Activated T-helper 9 cell treated with anti-CD3 and anti-CD28 coated beads, Interleukin-2, amount 50 U/mL, for 16 hours (primary cell): ENCODE results near the gene ITFG1.

ENCODE experiments used
- DNase-seq: peaks from one replicate; pipeline ENCODE4 v3.0.0-alpha.2; 2020; ENCODE audit warnings: low read depth

Gene ITFG1

GRCh38 chr16:47460711-47461597, at the start of gene ITFG1, which contains the start of gene PHKB:
Gene ITFG1 (minus strand): TSS chr16:47461063. CDS start chr16:47461045, 18 bp downstream.
Gene PHKB (plus strand): TSS chr16:47461331. CDS start chr16:47461351, 20 bp downstream.
- peak; percentile 94 for DNase-seq

DNA sequence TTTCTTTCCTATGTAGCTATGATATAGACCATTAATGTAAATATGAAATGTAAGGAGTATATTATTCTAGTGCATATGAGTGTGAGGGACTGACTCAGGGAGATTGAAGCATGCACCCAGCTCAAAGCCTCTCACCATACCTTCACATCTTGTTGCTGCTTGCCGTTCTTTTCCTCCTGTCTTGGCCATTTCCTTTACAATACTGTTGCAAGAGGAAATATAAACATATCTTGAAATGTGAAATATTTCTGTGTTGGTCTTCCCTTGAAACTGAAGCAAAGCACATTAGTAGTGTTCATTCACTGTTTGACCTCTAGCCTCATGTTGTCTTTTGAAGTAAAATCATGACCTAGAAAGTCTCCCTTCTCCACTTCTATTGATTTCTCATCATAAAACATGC, 46.8 kb upstream of the ITFG1 start:
- DNase-seq = no peak

DNA sequence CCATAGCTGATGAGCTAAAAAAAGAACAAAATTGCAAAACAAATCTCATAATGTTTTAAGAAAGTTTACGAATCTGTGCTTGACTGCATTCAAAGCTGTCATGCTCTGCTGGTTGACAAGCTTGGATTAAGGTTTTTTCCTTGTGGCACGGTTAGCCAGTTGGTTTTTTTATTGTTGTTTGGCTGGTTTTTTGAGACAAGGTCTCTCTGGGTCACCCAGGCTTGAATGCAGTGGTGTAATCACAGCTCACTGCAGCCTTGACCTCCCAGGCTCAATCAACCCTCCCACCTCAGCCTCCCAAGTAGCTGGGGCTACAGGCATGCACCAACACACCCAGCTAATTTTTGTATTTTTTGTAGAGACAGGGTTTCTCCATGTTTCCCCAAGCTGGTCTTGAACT, 45.9 kb upstream of the ITFG1 start:
- no peak for DNase-seq

GRCh38 chr16:47504599-47504998, 43.7 kb upstream of the ITFG1 start:
- DNase-seq = no peak

DNA sequence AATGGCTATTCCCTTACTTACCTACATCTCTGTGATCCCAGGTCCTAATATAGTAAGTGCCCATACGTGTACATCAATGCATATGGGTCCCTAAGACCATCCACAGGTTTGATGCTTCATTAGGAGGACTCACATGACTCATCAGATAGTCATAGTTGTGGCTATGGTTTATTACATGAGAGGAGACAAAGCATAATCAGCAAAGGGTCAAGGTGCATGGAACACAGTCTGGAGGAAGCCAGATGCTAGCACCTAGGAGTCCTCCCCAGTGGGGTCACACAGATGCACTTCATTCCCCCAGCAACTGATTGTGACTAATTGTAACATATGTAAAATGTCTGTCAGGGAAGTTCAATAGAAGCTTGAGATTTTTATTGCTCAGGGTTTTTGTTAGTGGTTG, 43.1 kb upstream of the ITFG1 start:
- no peak for DNase-seq

DNA sequence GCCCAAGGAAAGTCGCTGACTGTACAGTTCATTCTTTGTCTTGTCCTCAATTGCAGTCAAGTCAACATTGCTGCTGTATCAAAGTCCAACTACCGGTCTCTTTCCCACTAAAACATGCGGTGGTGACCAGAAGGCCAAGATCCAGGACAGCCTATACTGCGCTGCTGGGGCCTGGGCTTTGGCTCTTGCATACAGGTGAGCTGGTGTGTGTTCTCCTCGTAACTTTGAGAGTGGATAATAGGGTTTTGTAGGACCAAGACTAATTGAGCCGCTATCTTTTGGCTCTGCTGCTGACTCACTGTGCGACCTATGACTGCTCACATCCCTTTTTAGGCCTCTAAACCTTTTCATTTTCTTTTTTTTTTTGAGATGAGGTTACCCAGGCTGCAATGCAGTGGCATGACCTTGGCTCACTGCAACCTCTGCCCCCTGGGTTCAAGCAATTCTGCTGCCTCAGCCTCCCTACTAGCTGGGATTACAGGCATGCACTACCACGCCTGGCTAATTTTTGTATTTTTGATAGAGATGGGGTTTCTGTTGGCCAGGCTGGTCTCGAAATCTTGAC, 38.9 kb upstream of the ITFG1 start:
- no peak for DNase-seq

- no peak for DNase-seq
These were observed 38.3 kb upstream of the ITFG1 start for GRCh38 chr16:47499080-47499699.

DNA sequence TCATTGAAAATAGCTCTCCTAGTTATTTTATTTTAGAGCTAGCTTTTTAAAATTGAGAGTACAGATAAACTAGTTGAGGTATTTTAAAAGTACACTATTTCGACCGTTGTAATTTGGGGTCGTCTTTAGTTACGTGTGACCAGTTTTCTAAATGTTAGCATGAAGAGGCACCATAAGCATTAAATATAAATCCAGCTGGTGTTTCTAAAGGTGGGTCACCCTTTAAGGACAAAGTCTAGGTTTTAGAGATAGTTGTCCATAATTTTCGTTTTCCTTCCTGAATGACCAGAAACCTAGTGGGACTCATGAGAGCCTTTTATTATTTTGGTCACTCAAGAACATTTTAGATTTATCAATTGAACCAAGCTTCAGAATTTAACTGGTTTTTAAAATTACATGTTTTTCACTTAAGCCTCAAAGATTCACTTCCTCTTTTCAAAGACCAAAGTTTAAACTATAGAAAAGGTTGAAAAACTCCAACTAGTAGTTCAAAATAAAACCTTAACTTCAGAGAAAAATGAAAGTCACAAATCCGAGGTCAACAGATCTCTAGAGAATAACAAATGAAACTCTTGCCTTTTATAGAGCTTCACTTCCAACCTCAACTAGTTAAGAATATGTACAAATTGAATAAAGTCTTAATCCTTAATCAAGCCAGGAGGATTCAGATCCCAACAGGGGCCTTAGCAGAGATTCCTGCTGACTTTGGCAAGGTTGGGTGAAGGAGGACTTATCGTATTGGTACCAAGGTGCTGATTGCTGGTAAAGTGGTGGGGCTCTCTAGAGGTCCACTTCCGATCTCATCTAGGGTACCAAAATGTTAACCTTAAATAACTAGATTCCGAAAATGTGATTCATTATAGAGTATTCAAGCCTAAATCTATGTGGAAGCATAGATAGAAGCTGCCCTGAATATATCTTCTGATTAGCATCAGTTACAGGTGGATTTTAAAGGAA, 32.8 kb upstream of the ITFG1 start:
- DNase-seq = no peak

DNA sequence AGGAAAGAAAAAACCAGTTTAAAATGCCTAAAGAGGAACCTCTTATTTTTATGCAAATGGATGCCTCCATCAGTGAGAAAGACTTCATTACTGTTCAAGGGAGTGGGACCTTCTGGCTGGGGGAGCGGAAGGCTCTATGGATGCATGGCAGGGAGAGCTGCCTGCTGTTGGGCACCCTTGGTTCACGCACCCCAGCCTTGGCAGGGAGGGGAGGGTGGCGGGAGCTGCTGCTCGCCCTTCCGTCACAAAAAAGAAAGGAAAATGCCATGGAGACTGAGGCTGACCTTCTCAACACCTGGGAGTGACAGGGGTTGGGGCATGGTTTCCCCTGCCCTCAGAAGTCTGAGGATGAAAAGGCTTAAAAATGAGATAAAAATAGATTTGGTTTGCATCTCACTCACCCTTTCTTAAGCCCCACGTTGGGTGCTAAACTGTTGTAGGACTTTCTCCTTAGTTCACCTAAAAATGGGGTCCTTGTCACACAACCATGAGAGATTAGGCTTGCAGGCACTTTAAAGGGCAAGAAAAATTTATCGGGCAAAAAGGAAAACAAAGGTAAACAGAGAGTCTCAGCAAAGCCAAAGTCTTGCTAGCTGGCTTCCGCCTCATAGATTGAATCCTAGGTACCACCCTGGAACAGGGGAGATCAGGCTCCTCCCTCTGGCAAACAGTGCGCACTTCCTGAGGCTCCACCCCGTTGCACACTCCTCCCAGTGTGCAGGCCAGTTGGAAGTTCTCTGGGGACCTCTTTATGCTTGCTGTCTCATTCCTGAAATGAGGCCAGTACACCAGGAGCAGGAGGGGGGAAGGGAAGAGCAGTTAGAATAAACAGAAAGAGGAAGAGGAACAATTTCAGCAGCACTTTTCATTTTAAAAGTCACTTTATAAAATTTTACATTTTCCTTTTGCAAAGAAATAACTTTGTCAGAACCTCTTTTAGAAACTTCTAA, 31.8 kb upstream of the ITFG1 start:
- DNase-seq = no peak

DNA sequence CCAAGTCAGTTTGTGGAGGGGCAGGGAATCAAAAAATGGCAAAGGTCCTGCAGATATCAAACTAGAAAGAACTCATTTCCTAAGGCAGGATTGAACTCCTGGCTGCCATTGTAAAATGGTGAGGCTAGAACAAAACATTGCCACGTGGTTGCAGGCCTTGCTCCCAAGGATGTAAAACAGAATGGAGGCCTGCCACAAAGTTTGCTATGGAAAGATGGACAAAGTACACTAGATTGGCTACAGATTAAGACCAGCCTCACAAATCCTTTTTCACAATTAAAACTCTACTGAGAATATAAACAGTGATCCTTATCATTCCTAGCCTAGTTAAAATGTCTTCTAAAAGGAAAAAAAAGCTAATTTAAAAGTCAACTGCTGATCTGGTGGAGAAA, 31.2 kb upstream of the ITFG1 start:
- no peak for DNase-seq

DNA sequence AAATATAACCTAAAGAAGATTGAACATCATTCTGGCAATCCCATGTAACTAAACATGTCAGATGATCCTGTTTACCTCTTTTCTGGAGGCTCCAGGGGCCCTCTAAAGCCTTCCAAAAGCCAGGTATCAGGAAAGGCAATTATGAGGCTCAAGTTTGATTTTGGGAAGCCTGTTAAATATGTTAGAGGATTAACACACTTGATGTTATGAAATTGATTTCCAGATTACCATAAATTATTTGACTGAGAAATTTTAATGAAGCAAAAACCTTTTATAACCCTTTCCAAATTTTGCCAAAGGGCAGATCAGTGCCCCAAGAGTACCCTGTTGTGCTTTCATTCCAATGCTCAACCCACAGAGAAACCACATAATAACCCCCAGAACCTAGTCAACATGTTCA, 29.6 kb upstream of the ITFG1 start:
- no peak for DNase-seq

- DNase-seq = no peak
These were observed 27.2 kb upstream of the ITFG1 start for GRCh38 chr16:47488051-47488450.

GRCh38 chr16:47486856-47487255, 26.0 kb upstream of the ITFG1 start:
- DNase-seq = no peak

DNA sequence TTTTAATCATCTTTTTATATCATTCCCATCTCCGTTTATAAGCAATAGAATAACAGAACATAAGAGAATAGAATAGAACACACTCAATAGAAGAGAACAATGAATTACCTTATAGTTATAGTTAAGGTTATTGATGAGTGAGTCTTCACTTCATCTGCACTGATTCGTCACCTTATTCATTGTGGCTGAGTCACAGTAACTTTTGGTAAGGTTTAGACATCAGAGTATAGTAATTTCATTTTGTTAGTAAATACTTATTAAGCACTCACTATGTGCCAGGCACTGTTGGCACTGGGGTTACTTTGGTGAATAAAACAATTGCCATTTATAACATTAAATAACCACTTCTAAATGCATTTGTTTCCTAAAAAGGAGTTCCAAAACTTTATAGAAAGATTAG, 22.8 kb upstream of the ITFG1 start:
- no peak for DNase-seq

GRCh38 chr16:47481698-47482374, 21.0 kb upstream of the ITFG1 start:
- no peak for DNase-seq

DNA sequence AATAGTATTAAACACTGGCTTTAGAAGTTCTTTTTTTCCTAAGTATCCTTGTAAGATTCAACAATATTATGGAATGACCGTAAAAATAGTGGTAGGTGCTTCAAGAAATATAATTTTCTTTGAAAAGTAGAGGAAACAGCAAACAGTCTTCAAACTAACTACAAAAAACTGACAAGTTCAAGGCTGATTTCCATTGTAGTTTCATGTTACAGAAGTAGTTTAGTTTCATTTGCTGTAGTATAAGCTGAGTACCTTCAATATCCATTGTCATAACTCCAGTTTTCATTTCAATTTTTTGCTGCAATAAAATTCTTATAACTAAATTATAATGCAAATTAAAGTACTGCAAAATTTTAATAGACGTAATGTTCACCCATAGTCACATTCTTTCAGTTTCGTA, 19.5 kb upstream of the ITFG1 start:
- DNase-seq = no peak

- no peak for DNase-seq
These were observed 16.8 kb upstream of the ITFG1 start for GRCh38 chr16:47477679-47478078.

DNA sequence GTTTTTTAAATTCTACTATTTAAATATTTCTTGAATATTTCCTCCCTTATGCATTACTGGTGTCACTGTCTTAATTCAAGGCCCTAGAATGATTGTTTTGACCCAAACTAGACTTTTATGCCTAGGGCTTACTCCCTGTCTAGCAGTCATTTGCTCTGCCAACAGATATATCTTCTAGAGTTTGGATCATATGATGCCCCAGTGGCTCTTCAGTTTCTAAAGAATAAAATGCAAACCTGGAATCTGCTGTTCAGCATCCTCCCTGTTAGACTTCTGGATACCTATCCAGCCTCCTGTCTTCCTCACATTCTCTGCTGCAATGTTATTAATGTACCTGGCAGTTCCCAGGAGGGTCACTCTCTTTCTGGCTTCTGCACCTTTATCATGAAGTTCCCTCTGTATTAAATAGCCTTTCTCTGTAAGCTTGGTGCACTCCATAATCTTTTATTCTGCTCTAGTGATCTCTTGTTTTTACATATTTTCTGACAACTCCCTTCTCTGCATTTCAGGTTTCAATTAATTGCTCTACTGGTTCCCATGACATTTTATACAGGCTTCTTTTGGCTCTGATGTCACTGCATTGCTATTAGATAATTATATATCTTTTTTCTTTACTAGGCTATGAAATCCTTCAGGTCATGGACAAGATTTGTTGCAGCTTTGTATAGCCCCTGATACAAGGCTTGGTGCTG, 15.9 kb upstream of the ITFG1 start:
- no peak for DNase-seq

DNA sequence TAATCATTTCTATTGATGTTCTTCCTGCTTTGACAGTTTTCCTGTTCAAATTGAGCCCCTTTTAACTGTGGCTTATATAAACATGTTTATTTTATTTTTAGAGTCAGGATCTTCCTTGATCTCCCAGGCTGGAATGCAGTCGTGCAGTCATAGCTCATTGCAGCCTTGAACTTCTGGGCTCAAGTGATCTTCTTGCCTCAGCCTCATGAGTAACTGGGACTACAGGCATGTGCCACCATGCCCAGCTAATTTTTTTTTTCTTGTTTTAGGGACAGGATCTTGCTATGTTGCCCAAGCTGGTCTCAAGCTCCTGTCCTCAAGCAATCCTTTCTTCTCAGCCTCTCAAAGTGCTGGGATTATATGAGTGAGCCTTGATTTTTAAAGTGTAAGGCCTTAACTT, 14.9 kb upstream of the ITFG1 start:
- DNase-seq = no peak

- no peak for DNase-seq
These were observed 12.9 kb upstream of the ITFG1 start for GRCh38 chr16:47473792-47474191.
